ENCODE data around the gene LZIC.

The LZIC gene

DNA sequence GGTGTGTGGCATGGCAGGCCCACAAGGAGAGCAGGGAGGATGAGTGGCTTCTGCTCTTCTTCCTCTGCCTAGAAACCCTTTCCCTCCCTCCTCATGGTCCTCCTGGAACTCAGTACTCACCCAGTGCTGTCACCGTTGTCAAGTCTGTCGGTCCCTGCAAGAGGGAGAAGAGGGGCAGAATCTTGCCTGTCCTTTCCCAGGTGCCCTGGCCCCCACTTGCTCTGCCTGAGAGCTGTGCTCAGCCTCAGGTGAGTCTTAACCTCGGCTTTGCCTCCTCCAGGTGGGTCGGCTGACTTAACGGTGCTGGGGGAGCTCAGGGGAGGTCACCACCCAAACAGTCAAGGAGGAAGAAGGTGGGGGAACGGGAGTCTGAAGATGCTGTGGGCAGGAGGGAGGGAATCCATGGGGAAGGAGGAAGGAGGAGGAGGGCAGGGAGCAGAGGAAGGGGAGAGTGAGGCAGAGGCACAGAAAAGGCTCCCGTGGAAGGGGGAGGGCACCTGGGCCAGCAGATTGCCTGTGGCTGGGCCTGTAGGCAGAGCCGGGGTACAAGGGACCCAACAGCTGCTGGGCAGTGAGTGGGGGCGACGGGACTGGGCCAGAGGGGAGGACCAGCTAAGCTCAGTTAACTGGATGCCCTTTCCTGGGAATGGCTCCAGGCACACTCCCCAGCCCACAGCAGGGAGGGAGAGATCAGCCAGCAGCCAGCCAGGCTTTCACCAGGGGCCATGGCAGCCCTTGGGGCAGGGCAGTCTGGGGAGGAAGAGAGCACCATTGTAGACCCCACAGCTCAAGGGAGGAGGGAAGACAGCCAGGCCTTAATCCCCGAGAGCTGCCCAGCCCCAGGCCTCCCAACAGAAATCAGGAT, 59.4 kb downstream of the LZIC start:
- no peak for DNase-seq

DNA sequence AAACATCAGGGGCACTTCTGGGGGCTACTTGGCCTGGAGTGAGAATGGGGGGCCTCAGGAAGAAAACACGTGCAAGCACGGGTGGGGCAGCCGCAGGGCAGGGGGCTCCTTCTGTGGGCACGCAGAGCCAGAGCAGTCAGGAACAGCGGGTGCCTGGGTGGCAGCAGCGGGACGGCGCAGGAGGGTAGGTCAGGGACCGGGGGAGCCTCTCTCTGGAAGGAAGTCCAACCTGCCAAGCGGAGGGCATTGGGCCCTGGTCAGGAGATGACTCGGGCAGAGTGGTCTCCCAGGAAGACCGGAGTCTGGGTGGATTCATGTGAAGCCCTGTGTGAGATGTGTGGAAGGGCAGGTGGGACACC, 60.3 kb downstream of the LZIC start:
- no peak for DNase-seq

DNA sequence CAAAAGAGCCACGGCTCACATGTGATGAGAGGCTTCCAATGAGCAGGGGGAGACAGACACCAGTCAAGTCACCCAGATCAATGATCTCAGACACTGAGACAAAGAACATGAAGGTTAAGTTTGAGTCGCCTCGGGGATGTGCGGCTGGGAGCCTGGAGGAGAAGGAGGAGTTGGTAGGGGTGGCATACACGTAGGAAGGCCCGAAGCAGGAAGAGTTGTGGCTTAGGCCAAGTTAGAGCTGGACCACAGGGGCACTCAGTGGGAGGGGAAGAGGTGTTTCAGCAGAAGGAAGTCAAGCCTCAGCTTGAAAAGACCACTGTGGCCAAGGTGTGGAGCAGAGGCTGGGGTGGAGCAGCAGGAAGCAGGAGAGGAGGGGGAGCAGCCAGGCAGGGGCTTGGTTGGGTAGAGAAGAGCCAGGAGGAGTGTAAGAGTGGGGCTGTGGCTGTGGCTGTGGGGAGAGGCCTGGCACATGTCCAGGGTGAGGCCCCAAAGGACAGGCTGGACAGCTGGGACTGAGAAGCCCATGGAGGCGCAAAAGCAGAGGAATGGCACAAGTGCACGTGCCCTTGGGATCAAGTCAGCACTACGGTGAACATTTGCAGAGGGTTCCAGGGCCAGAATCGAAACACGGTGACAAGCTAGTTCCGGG, 60.8 kb downstream of the LZIC start:
- DNase-seq: no peak

DNA sequence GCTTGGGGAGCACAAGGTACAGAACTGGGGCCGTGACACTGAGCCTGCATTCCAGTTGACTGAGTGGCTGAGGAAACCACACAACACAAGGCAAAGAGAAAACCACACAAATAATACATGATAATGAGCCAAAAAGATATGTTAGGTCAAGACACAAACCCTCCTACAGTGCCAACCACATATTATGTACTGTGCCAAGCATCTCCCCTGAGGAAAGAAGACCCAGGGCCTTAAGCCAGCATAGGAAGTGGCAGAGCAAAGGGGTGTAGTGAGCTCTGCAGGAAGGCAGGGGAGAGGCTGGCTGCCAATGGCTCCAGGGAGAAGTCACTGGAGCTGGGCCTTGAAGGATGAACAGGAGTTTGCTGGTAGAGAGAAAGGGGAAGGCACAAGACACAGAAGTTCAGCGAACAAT, 61.3 kb downstream of the LZIC start:
- DNase-seq: no peak

Measured in NCI-H510A (cell line).